Left ventricle myocardium inferior (tissue), 1 donor: ENCODE measurements around the gene TRRAP. TPM values are rescaled to one million over a fixed set of nuclear protein-coding genes. Genes with fewer than 3 reads are reported as not detected.
A peak's percentile ranks its signal among the peaks of the same experiment; 100 is the strongest.

Source experiments
- DNase-seq: peaks from one replicate; pipeline ENCODE4 v3.0.0-alpha.2; 2020
- H3K27ac ChIP-seq: fragments of 200-600 bp; replicated peaks from 2 replicates; pipeline ENCODE4 v1.8.0; 2021
- H3K27me3 ChIP-seq: fragments of 200-600 bp; 2 replicates; pipeline ENCODE4 v1.8.0; 2021; ENCODE audit warnings: low read depth
- H3K36me3 ChIP-seq: fragments of 200-600 bp; 2 replicates; pipeline ENCODE4 v1.8.0; 2021
- H3K4me1 ChIP-seq: fragments of 200-600 bp; 2 replicates; pipeline ENCODE4 v1.8.0; 2021
- H3K4me3 ChIP-seq: fragments of 200-600 bp; 2 replicates; pipeline ENCODE4 v1.8.0; 2021; ENCODE audit warnings: mild to moderate bottlenecking, moderate library complexity
- H3K9me3 ChIP-seq: fragments of 200-600 bp; replicated peaks from 2 replicates; pipeline ENCODE4 v1.8.0; 2021
- intact Hi-C: fragments of 100-400 bp; cut with micrococcal nuclease; formaldehyde crosslinking; loops from one replicate; pipeline ENCODE4 v1.11.0; 2022
- total RNA-seq: library from RNA; stranded (reverse); fragmentation: NEBNext Ultra II Directional; extraction: Animal tissue kit (Norgen Biotek cat#: 25700); gene quantifications from one replicate; pipeline ENCODE4 v1.2.1, GENCODE V29; 2021
- TF ChIP-seq, protein P1 (sequence below): fragments of 200-600 bp; IDR thresholded peaks from 2 replicates; pipeline ENCODE4 v1.8.0; 2021; ENCODE audit warnings: antibody characterized with exemption, mild to moderate bottlenecking, borderline replicate concordance
- donor health status: DM: no; HTN: yes; CAD: no; lungs with severe emphysema.

The TRRAP gene
- total RNA-seq, 1 donor from 2014 or later, result 15.5 TPM

GRCh38 chr7:98868450-98868849 is 9.9 kb upstream of the TRRAP start:
- Histone ChIP-seq H3K4me1 (peaks cover 17% of the 10 kb centered on the region), H3K27me3 (peaks cover 71% of the 10 kb centered on the region), H3K4me3 (no peak overlapping the region), H3K9me3 (no peaks in the 10 kb centered on the region), H3K27ac (no peak overlapping the region), H3K36me3 (no peaks in the 10 kb centered on the region)
- intact Hi-C loops, result no loop called here
- no peak for DNase-seq
- TF ChIP-seq, protein P1, sequence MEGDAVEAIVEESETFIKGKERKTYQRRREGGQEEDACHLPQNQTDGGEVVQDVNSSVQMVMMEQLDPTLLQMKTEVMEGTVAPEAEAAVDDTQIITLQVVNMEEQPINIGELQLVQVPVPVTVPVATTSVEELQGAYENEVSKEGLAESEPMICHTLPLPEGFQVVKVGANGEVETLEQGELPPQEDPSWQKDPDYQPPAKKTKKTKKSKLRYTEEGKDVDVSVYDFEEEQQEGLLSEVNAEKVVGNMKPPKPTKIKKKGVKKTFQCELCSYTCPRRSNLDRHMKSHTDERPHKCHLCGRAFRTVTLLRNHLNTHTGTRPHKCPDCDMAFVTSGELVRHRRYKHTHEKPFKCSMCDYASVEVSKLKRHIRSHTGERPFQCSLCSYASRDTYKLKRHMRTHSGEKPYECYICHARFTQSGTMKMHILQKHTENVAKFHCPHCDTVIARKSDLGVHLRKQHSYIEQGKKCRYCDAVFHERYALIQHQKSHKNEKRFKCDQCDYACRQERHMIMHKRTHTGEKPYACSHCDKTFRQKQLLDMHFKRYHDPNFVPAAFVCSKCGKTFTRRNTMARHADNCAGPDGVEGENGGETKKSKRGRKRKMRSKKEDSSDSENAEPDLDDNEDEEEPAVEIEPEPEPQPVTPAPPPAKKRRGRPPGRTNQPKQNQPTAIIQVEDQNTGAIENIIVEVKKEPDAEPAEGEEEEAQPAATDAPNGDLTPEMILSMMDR, result no peak

GRCh38 chr7:98869027-98869596 is 9.2 kb upstream of the TRRAP start:
- H3K9me3 ChIP-seq, result no peaks in the 10 kb centered on the region
- H3K4me3 ChIP-seq, result peak overlapping the region; percentile 60
- H3K4me1 ChIP-seq, result peaks cover 17% of the 10 kb centered on the region
- H3K27ac ChIP-seq, result no peak overlapping the region
- no peak for DNase-seq
- TF ChIP-seq, protein P1, result no peak
- intact Hi-C loops, result no loop called here
- H3K27me3 ChIP-seq, result peaks cover 77% of the 10 kb centered on the region
- no peaks in the 10 kb centered on the region for H3K36me3 ChIP-seq

- Histone ChIP-seq H3K4me1 (peaks cover 17% of the 10 kb centered on the region), H3K4me3 (peak within 1 kb of the TSS; percentile 60), H3K9me3 (no peaks in the 10 kb centered on the region), H3K27me3 (peaks cover 82% of the 10 kb centered on the region), H3K36me3 (no peaks in the 10 kb centered on the region), H3K27ac (no peak within 1 kb of the TSS)
- DNase-seq, result no peak
- intact Hi-C loops, result no loop called here
- TF ChIP-seq, protein P1, result no peak
Measured at GRCh38 chr7:98869597-98870120, 8.7 kb upstream of the TRRAP start, which contains the start of gene TMEM130. TMEM130 (minus strand) TSS chr7:98870014; CDS start chr7:98869861, 153 bp downstream.

DNA sequence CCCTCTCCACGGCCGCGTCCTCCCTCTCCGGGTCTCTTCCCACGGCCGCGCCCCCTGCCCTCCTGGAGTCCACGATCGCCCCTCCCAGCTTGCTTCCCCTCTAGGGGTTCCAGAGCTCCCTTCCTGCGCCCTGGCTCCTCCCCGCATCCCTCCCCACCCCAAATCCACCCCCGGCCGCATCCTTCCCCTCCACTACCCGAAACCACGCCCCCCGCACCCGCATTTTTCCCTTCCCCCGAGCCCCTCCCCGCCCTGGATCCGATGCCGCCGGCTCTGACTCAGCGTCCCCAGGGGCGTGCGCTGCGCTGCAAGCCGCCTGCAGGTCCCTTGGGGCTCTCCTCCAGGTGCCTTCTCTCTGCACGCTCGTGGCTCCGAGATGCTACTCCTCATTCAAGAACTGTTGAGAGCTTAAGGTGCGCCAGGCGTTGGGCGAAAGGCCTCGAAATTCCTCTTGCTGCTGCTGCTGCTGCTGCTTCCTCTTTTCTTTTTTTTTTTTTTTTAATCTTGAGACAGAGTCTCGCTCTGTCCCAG is 8.1 kb upstream of the TRRAP start:
- DNase-seq, result peak; percentile 26
- peaks cover 88% of the 10 kb centered on the region for H3K27me3 ChIP-seq
- TF ChIP-seq, protein P1, result no peak

GRCh38 chr7:98870807-98871491 is 7.4 kb upstream of the TRRAP start:
- no peak for DNase-seq
- H3K27me3 ChIP-seq, result peaks cover 89% of the 10 kb centered on the region
- H3K4me1 ChIP-seq, result peaks cover 17% of the 10 kb centered on the region
- no peak overlapping the region for H3K27ac ChIP-seq
- TF ChIP-seq, protein P1, result no peak
- H3K9me3 ChIP-seq, result no peaks in the 10 kb centered on the region
- intact Hi-C loops, result no loop called here
- peak overlapping the region; percentile 60 for H3K4me3 ChIP-seq
- no peaks in the 10 kb centered on the region for H3K36me3 ChIP-seq

More for the DNA sequence above, 8.1 kb upstream of the TRRAP start:
- Histone ChIP-seq H3K9me3 (no peaks in the 10 kb centered on the region), H3K27ac (no peak overlapping the region), H3K4me3 (peak overlapping the region; percentile 60), H3K36me3 (no peaks in the 10 kb centered on the region), H3K4me1 (peaks cover 17% of the 10 kb centered on the region)
- intact Hi-C loops, result no loop called here
